Measurements from ENCODE around the gene WDR6.

WDR6 gene

GRCh38 chr3:49013738-49014660 is 6.8 kb downstream of the WDR6 start:
- no peaks in the 10 kb centered on the region for H3K27me3 ChIP-seq (ENCODE audit: control insufficient read depth in 5 of 5, insufficient read depth in 4 of 5, low read length in 5 of 5)
- H3K4me1 ChIP-seq (ENCODE audit: control insufficient read depth in 5 of 5, insufficient read depth in 5 of 5, low read length in 5 of 5) = peaks cover 1 to 20% (median 18%) of the 10 kb centered on the region in 5 donors
- no peak overlapping the region for H3K4me3 ChIP-seq (ENCODE audit: low read depth in 1 of 5, low read length in 5 of 5)
- H3K9ac ChIP-seq (ENCODE audit: low read length in 5 of 5) = no peak overlapping the region
- H3K36me3 ChIP-seq (ENCODE audit: control insufficient read depth in 5 of 5, insufficient read depth in 5 of 5, low read length in 5 of 5) = peaks cover 0 to 56% (median 53%) of the 10 kb centered on the region in 5 donors
- no peak overlapping the region for H3K27ac ChIP-seq (ENCODE audit: low read depth, low read length)
- H3K9me3 ChIP-seq (ENCODE audit: control insufficient read depth in 5 of 5, low read length in 5 of 5) = no peaks in the 10 kb centered on the region

GRCh38 chr3:49015072-49015471 is 7.9 kb downstream of the WDR6 start:
- H3K27me3 ChIP-seq (ENCODE audit: control insufficient read depth in 5 of 5, insufficient read depth in 4 of 5, low read length in 5 of 5) = no peaks in the 10 kb centered on the region
- peaks cover 0 to 56% (median 53%) of the 10 kb centered on the region in 5 donors for H3K36me3 ChIP-seq (ENCODE audit: control insufficient read depth in 5 of 5, insufficient read depth in 5 of 5, low read length in 5 of 5)
- no peaks in the 10 kb centered on the region for H3K9me3 ChIP-seq (ENCODE audit: control insufficient read depth in 5 of 5, low read length in 5 of 5)
- H3K4me1 ChIP-seq (ENCODE audit: control insufficient read depth in 5 of 5, insufficient read depth in 5 of 5, low read length in 5 of 5) = peaks cover 3 to 30% (median 28%) of the 10 kb centered on the region in 5 donors
- H3K27ac ChIP-seq (ENCODE audit: low read depth, low read length) = no peak overlapping the region
- H3K4me3 ChIP-seq (ENCODE audit: low read depth in 1 of 5, low read length in 5 of 5) = no peak overlapping the region
- no peak overlapping the region for H3K9ac ChIP-seq (ENCODE audit: low read length in 5 of 5)

- Histone ChIP-seq H3K27me3 (ENCODE audit: control insufficient read depth in 5 of 5, insufficient read depth in 4 of 5, low read length in 5 of 5) (no peaks in the 10 kb centered on the region), H3K27ac (ENCODE audit: low read depth, low read length) (no peak overlapping the region), H3K9me3 (ENCODE audit: control insufficient read depth in 5 of 5, low read length in 5 of 5) (no peaks in the 10 kb centered on the region), H3K9ac (ENCODE audit: low read length in 5 of 5) (no peak overlapping the region), H3K4me1 (ENCODE audit: control insufficient read depth in 5 of 5, insufficient read depth in 5 of 5, low read length in 5 of 5) (peaks cover 5 to 37% (median 35%) of the 10 kb centered on the region in 5 donors), H3K4me3 (ENCODE audit: low read depth in 1 of 5, low read length in 5 of 5) (no peak overlapping the region), H3K36me3 (ENCODE audit: control insufficient read depth in 5 of 5, insufficient read depth in 5 of 5, low read length in 5 of 5) (peaks cover 0 to 56% (median 53%) of the 10 kb centered on the region in 5 donors)
These were observed 8.6 kb downstream of the WDR6 start for GRCh38 chr3:49015765-49016164.

- H3K9ac ChIP-seq (ENCODE audit: low read length in 5 of 5) = no peak overlapping the region
- peaks cover 5 to 44% (median 37%) of the 10 kb centered on the region in 5 donors for H3K4me1 ChIP-seq (ENCODE audit: control insufficient read depth in 5 of 5, insufficient read depth in 5 of 5, low read length in 5 of 5)
- peaks cover 0 to 53% (median 49%) of the 10 kb centered on the region in 5 donors for H3K36me3 ChIP-seq (ENCODE audit: control insufficient read depth in 5 of 5, insufficient read depth in 5 of 5, low read length in 5 of 5)
- H3K27me3 ChIP-seq (ENCODE audit: control insufficient read depth in 5 of 5, insufficient read depth in 4 of 5, low read length in 5 of 5) = no peaks in the 10 kb centered on the region
- H3K27ac ChIP-seq (ENCODE audit: low read depth, low read length) = no peak overlapping the region
- no peak overlapping the region for H3K4me3 ChIP-seq (ENCODE audit: low read depth in 1 of 5, low read length in 5 of 5)
- H3K9me3 ChIP-seq (ENCODE audit: control insufficient read depth in 5 of 5, low read length in 5 of 5) = no peaks in the 10 kb centered on the region
These were observed 9.4 kb downstream of the WDR6 start for GRCh38 chr3:49016414-49017228.

GRCh38 chr3:49017229-49017970 is 10.2 kb downstream of the WDR6 start:
- Histone ChIP-seq H3K36me3 (ENCODE audit: control insufficient read depth in 5 of 5, insufficient read depth in 5 of 5, low read length in 5 of 5) (peaks cover 0 to 46% (median 41%) of the 10 kb centered on the region in 5 donors), H3K9me3 (ENCODE audit: control insufficient read depth in 5 of 5, low read length in 5 of 5) (no peaks in the 10 kb centered on the region), H3K4me1 (ENCODE audit: control insufficient read depth in 5 of 5, insufficient read depth in 5 of 5, low read length in 5 of 5) (peaks cover 5 to 48% (median 40%) of the 10 kb centered on the region in 5 donors), H3K27me3 (ENCODE audit: control insufficient read depth in 5 of 5, insufficient read depth in 4 of 5, low read length in 5 of 5) (no peaks in the 10 kb centered on the region), H3K27ac (ENCODE audit: low read depth, low read length) (no peak overlapping the region), H3K9ac (ENCODE audit: low read length in 5 of 5) (peak overlapping the region in 4 of 5 donors; percentile 40 to 76 (median 53)), H3K4me3 (ENCODE audit: low read depth in 1 of 5, low read length in 5 of 5) (peak overlapping the region; percentile 41 to 89 (median 83))

GRCh38 chr3:49017971-49018706 is 10.9 kb downstream of the WDR6 start, which contains the start of gene DALRD3:
Gene DALRD3, minus strand, starts transcription at chr3:49018580. Its CDS starts 16 bp downstream, at chr3:49018564.
- Histone ChIP-seq H3K9me3 (ENCODE audit: control insufficient read depth in 5 of 5, low read length in 5 of 5) (no peaks in the 10 kb centered on the region), H3K27me3 (ENCODE audit: control insufficient read depth in 5 of 5, insufficient read depth in 4 of 5, low read length in 5 of 5) (no peaks in the 10 kb centered on the region), H3K36me3 (ENCODE audit: control insufficient read depth in 5 of 5, insufficient read depth in 5 of 5, low read length in 5 of 5) (peaks cover 0 to 40% (median 36%) of the 10 kb centered on the region in 5 donors), H3K4me1 (ENCODE audit: control insufficient read depth in 5 of 5, insufficient read depth in 5 of 5, low read length in 5 of 5) (peaks cover 10 to 56% (median 47%) of the 10 kb centered on the region in 5 donors), H3K27ac (ENCODE audit: low read depth, low read length) (peak within 1 kb of the TSS; percentile 98), H3K9ac (ENCODE audit: low read length in 5 of 5) (peak within 1 kb of the TSS in 4 of 5 donors; percentile 40 to 76 (median 53)), H3K4me3 (ENCODE audit: low read depth in 1 of 5, low read length in 5 of 5) (peak within 1 kb of the TSS; percentile 62 to 89 (median 83))

GRCh38 chr3:49018707-49019006 is 11.5 kb downstream of the WDR6 start:
- peaks cover 10 to 58% (median 50%) of the 10 kb centered on the region in 5 donors for H3K4me1 ChIP-seq (ENCODE audit: control insufficient read depth in 5 of 5, insufficient read depth in 5 of 5, low read length in 5 of 5)
- peak overlapping the region; percentile 62 to 89 (median 83) for H3K4me3 ChIP-seq (ENCODE audit: low read depth in 1 of 5, low read length in 5 of 5)
- H3K9me3 ChIP-seq (ENCODE audit: control insufficient read depth in 5 of 5, low read length in 5 of 5) = no peaks in the 10 kb centered on the region
- H3K27me3 ChIP-seq (ENCODE audit: control insufficient read depth in 5 of 5, insufficient read depth in 4 of 5, low read length in 5 of 5) = no peaks in the 10 kb centered on the region
- H3K9ac ChIP-seq (ENCODE audit: low read length in 5 of 5) = peak overlapping the region in 4 of 5 donors; percentile 40 to 76 (median 53)
- peaks cover 0 to 40% (median 33%) of the 10 kb centered on the region in 5 donors for H3K36me3 ChIP-seq (ENCODE audit: control insufficient read depth in 5 of 5, insufficient read depth in 5 of 5, low read length in 5 of 5)
- H3K27ac ChIP-seq (ENCODE audit: low read depth, low read length) = no peak overlapping the region

- Histone ChIP-seq H3K9me3 (ENCODE audit: control insufficient read depth in 5 of 5, low read length in 5 of 5) (no peaks in the 10 kb centered on the region), H3K4me1 (ENCODE audit: control insufficient read depth in 5 of 5, insufficient read depth in 5 of 5, low read length in 5 of 5) (peaks cover 10 to 66% (median 50%) of the 10 kb centered on the region in 5 donors), H3K27ac (ENCODE audit: low read depth, low read length) (peak overlapping the region; percentile 98), H3K36me3 (ENCODE audit: control insufficient read depth in 5 of 5, insufficient read depth in 5 of 5, low read length in 5 of 5) (peaks cover 0 to 41% (median 35%) of the 10 kb centered on the region in 5 donors), H3K9ac (ENCODE audit: low read length in 5 of 5) (peak overlapping the region in 4 of 5 donors; percentile 52 to 98 (median 90)), H3K4me3 (ENCODE audit: low read depth in 1 of 5, low read length in 5 of 5) (peak overlapping the region; percentile 62 to 95 (median 84)), H3K27me3 (ENCODE audit: control insufficient read depth in 5 of 5, insufficient read depth in 4 of 5, low read length in 5 of 5) (no peaks in the 10 kb centered on the region)
These were observed 12.7 kb downstream of the WDR6 start for GRCh38 chr3:49019941-49020329.
